CD4-positive, alpha-beta T cell treated with Interferon gamma for 1 hour (primary cell): ENCODE measurements around the gene MRPS12.
"Not testable (repeated sequence)": the region's sequence is repeated elsewhere in the genome, so short reads cannot be mapped to it uniquely, and the experiment has no call there.

Experiments
- DNase-seq: peaks from one replicate; pipeline ENCODE4 v3.0.0-alpha.2; 2020

Gene MRPS12

GRCh38 chr19:38912600-38913514 is 17.9 kb upstream of the MRPS12 start:
- no peak for DNase-seq

DNA sequence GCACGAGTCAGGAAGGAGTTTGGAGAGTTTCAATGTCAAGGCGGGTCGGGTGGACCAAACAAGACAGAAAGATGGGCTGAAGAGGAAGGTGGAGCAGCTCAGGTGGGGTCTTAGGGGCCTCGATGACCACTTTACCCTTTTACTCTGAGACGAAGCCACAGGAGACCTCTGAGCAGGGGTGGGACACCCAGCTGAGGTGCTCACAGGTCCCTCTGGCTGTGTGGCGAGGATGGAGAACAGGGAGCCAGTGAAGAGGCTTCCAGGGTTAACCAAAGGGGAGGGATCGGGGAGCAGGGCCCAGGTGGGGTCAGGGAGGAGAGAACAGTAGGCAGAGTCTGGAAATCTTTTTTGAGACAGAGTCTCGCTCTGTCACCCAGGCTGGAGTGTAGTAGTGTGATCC is 16.8 kb upstream of the MRPS12 start:
- DNase-seq: no peak

- no peak for DNase-seq
These were observed 15.1 kb upstream of the MRPS12 start for GRCh38 chr19:38915329-38916321.

DNA sequence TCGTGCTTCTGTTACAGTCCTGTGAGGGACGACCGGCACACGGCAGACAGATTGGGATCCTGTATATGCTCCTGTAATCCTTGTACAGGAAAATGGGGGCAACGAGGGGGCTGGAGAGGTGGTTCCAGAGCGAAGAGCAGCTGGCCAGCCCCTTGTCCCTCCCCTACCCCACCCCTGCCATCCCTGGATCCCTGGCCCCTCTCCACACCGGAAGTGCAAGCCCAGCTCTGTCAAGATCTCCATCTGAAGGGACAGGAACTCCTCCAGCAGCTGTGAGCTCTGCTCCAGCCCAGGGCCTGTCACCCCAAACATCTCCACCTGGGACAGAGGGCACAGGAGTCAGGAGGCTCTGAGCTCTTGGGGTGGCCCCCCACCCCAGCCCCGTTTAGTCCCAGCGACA is 13.2 kb upstream of the MRPS12 start:
- DNase-seq: no peak

GRCh38 chr19:38917921-38918491 is 12.7 kb upstream of the MRPS12 start:
- no peak for DNase-seq

GRCh38 chr19:38918526-38918925 is 12.2 kb upstream of the MRPS12 start:
- DNase-seq: no peak

- no peak for DNase-seq
These were observed 10.7 kb upstream of the MRPS12 start for GRCh38 chr19:38919837-38920601.

GRCh38 chr19:38920602-38921419 is 9.9 kb upstream of the MRPS12 start:
- DNase-seq: no peak

DNA sequence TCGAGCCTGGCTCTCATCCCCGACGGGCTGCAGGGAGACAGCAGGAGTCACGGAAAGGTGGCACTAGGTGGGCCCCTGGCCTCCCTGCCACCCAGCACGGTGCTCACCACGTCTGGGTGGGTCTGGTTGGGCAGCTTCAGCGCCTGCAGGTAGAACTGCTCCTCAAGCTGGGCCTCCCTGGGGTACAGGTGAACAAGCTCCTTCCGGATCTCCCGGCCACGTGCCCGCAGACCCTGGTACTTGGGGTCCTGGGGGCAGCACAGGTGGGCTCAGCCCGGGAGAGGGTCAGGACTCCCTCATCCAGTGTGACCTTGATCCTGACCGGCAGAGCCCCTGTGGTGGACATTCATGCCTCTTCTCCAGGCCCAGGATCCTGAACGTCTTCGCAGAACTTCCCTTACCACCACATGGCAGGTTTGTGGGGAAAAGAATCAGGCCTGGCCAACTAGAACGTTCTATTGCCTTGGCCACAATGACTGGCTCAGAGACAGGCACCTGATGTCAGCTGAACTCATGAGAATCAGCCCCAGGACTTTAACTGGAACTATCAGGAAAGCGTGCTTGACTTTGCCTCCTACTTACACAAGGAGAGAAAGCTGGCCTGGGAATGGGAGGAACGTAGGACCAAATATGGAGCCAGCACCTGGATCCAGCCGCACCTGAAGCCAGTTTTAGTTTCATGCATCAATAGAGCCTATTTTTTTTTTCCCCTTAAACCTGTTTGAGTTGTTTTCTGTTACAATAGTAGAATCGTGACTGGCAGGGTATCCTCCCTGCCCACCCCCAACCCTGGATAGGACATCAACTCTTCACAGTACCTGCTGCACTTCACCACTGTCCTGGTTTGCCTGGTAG is 9.1 kb upstream of the MRPS12 start:
- DNase-seq: no peak

DNA sequence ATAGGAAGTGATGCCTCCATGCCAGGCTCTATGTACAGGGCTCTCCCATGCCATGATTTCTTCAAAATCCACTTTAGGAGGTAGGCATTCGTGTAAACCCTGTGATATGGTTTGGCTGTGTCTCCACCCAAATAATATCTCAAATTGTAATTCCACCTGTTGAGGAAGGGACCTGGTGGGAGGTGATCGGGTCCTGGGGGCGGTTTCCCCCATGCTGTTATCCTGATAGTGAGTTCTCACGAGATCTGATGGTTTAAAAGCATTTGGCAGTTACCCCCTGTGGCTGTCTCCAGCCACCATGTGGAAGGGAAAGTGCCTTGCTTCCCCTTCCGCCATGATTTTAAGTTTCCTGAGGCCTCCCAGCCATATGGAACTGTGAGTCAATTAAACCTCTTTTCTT is 8.3 kb upstream of the MRPS12 start:
- no peak for DNase-seq

DNA sequence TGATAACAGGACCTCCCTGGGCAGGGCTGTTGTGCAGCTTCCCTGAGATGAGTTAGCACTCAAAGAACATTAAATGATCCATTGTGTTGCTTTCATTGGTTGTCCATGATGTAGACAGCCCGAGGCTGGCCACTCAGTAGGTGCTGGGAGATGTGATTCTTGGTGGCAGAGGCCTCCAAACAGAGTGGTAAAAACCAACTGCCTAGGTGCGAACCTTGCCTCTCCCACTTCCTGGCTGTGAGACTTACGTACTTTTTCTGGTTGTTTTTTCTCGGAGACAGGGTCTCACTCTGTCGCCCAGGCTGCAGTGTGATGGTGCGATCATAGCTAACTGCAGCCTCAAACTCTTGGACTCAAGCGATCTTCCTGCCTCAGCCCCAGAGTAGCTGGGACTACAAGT is 6.4 kb upstream of the MRPS12 start:
- peak; percentile 52 for DNase-seq

GRCh38 chr19:38928391-38929001 is 2.2 kb upstream of the MRPS12 start:
- no peak for DNase-seq

GRCh38 chr19:38929929-38930775 is 592 bp upstream of the MRPS12 start, which contains the start of gene SARS2:
Gene SARS2 (minus strand): TSS chr19:38930763. CDS start chr19:38930736, 27 bp downstream.
- DNase-seq: peak; percentile 93

- no peak for DNase-seq
These were observed 713 bp downstream of the MRPS12 start for GRCh38 chr19:38931521-38931793.

DNA sequence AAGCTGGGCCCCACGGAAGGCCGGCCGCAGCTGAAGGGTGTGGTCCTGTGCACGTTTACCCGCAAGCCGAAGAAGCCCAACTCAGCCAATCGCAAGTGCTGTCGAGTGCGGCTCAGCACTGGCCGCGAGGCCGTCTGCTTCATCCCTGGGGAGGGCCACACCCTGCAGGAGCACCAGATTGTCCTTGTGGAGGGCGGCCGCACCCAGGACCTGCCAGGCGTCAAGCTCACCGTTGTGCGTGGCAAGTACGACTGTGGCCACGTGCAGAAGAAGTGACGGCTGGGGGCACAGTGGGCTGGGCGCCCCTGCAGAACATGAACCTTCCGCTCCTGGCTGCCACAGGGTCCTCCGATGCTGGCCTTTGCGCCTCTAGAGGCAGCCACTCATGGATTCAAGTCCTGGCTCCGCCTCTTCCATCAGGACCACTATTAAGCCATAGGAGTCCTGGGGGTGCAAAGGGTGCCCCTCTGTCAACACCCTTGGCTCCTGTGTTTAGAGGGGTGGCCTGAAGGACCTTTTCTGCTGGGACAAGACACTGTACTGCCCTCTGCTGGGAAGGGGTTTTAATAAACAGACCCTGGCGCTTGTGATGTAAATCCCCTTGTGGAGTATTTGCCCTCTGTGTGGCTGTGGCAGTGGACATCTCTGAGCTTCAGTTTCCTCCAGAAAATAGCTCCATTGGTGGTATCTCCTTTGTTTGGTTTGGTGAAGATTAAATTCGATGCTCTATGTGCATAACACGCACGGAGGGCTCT is 1.9 kb downstream of the MRPS12 start:
- DNase-seq: peak; percentile 32

GRCh38 chr19:38933544-38933943 is 2.8 kb downstream of the MRPS12 start:
- no peak for DNase-seq

- no peak for DNase-seq
These were observed 9.2 kb downstream of the MRPS12 start for GRCh38 chr19:38939957-38940356.

DNA sequence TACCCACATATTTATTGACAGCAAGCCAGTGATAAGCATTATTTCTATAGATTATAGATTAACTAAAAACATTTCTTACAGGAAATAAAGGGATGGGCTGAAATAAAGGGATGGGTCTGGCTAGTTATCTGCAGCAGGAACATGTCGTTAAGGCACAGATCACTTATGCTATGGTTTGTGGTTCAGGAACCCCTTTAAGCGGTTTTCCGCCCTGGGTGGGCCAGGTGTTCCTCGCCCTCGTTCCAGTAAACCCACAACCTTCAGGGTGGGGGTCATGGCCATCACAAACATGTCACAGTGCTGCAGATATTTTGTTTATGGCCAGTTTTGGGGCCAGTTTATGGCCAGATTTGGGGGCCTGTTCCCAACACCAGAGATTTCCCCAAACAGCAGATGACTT is 10.7 kb downstream of the MRPS12 start:
- not testable (repeated sequence) for DNase-seq
